Measurements from ENCODE around the gene OR56A4. TPM values are rescaled to one million over a fixed set of nuclear protein-coding genes. Genes with fewer than 3 reads are reported as not detected.

Gene OR56A4
- total RNA-seq, 1 donor: not detected

DNA sequence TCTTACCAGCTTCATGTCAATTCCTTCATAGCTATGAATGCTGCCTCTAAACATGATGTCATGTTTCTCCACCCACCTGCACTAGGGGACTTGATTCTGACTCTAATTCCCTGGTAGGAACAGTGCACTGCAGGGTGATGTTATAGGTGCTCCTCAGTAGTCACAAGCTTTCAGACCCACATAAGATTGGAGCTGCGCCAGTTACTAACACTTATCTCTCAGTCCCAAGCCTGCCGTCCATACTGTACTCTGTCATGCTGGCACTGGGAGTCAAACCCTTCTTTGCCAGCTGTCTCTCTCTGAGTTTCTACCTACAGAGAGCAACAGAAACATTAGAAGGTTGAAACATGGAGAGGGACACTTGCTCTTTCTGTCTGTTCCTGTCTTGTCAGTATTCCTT, 18.3 kb upstream of the OR56A4 start:
- TF ChIP-seq, protein P1, sequence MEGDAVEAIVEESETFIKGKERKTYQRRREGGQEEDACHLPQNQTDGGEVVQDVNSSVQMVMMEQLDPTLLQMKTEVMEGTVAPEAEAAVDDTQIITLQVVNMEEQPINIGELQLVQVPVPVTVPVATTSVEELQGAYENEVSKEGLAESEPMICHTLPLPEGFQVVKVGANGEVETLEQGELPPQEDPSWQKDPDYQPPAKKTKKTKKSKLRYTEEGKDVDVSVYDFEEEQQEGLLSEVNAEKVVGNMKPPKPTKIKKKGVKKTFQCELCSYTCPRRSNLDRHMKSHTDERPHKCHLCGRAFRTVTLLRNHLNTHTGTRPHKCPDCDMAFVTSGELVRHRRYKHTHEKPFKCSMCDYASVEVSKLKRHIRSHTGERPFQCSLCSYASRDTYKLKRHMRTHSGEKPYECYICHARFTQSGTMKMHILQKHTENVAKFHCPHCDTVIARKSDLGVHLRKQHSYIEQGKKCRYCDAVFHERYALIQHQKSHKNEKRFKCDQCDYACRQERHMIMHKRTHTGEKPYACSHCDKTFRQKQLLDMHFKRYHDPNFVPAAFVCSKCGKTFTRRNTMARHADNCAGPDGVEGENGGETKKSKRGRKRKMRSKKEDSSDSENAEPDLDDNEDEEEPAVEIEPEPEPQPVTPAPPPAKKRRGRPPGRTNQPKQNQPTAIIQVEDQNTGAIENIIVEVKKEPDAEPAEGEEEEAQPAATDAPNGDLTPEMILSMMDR (IDR thresholded peaks at IDR 0.05; ENCODE audit: insufficient read depth, low read depth, low read length): no peak
- H3K4me3 ChIP-seq (ENCODE audit: low read depth, low read length): no peak overlapping the region
- no peak for DNase-seq (ENCODE audit: low read depth)

DNA sequence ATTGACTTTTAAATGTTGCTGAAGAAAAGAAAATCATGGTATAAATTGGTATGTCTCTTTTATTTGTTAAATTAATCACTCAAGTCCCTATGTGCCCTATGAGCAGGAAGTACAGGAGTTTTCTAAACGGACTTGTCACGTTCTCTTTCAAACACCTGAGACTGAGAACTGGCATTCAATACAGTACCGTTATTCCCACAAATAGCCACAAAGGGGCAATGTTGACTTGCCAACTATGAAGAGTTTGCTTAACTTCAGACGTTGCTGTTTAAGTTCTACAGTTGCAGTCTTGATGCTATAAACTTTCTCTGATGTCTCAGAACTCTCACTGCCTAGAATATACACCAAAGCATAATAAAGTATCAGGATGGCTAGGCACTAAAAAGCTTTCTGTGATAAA, 16.2 kb upstream of the OR56A4 start:
- DNase-seq (ENCODE audit: low read depth): peak; percentile 56
- TF ChIP-seq, protein P1 (IDR thresholded peaks at IDR 0.05; ENCODE audit: insufficient read depth, low read depth, low read length): peak; percentile 58
- no peak overlapping the region for H3K4me3 ChIP-seq (ENCODE audit: low read depth, low read length)

DNA sequence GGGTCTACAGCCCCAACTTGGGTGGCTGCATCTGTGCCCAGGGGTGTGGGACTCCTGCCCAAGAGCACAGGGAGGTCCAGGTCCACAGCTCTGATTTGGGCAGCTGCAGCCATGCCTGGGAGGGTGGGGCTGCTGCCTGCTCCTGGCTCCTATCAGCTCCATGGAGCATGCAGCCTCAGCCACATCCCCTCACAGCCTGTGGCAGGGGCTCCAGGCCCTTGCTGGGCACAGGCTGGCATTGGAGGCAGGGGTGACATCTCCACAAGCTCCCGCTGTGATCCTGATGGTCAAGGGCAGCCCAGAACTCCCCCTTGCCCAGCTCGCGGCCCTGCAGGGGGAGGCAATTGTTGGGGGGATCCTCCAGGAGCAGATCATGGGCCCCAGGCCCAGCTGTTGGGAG, 6.3 kb upstream of the OR56A4 start:
- TF ChIP-seq, protein P1 (IDR thresholded peaks at IDR 0.05; ENCODE audit: insufficient read depth, low read depth, low read length): no peak
- H3K4me3 ChIP-seq (ENCODE audit: low read depth, low read length): no peak overlapping the region
- DNase-seq (ENCODE audit: low read depth): no peak

DNA sequence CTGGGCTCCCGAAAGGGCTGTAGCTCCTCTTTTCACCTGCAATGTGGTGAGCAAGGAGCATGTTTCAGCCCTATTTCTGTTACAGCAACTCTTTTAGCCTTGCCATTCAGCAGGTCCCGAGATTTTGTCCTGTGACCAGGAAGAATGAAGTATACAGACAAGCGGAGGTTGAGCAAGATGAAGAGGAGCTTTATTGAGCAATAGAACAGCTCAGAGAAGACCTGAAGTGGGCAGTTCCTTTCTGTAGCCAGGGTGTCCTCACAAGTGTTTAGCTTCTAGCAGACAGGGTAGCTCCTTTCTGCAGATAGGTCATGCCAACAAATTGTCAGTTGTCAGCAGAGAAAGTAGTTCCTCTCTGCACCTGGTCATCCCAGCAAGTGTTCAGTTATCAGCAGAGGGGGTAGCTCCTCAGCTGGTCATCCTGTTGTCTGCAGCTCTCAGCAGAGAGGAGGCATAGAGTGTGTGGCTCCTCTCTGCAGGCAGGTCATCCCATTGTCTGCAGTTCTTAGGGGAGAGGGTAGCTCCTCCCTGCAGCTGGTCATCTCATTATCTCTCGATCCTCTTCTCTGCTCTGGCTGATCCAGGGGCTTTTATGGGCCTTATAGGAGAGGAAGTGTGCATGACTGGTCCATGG, 5.4 kb upstream of the OR56A4 start:
- TF ChIP-seq, protein P1 (IDR thresholded peaks at IDR 0.05; ENCODE audit: insufficient read depth, low read depth, low read length): no peak
- DNase-seq (ENCODE audit: low read depth): no peak
- no peak overlapping the region for H3K4me3 ChIP-seq (ENCODE audit: low read depth, low read length)

DNA sequence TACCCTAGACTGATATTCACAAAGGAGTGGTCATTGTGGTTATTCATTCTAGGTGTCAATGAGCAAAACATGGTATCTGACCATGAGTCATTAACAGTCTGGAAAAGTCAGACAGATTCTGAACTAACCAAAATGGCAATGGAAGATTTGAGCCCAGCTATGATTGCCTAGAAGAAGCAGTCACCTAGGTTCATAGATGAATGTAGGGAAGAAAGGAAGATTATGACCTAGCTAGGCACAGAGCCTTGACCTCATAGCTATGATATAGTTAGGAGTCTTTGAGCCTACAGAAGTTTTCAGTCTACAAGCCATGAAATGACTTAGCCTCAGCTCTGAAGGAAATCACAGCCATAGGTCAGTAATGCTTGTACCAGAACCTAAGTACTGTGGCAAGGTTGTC, 351 bp downstream of the OR56A4 start:
- H3K4me3 ChIP-seq (ENCODE audit: low read depth, low read length): no peak overlapping the region
- no peak for DNase-seq (ENCODE audit: low read depth)
- TF ChIP-seq, protein P1 (IDR thresholded peaks at IDR 0.05; ENCODE audit: insufficient read depth, low read depth, low read length): no peak

DNA sequence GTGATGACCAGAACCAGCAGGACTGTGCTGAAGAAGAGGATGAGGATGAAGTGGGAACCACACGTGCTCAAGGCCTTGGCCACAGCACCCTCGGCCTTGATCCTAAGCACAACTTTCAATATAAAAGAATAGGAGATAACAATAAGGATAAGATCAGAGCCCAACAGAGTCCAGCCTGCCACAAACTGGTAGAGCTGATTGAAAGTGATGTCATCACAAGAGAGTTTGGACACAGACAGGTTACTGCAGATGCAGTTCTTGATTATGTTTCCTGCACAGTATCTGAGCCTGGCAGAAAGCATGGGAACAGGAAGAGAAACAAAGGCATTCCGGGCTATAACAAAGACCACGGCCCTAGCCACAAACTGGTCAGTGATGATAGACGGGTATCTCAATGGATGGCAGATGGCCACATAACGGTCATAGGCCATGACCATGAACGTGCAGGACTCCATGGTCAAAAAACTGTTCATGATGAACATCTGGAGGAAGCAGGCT, 4.5 kb downstream of the OR56A4 start:
- TF ChIP-seq, protein P1 (IDR thresholded peaks at IDR 0.05; ENCODE audit: insufficient read depth, low read depth, low read length): no peak

DNA sequence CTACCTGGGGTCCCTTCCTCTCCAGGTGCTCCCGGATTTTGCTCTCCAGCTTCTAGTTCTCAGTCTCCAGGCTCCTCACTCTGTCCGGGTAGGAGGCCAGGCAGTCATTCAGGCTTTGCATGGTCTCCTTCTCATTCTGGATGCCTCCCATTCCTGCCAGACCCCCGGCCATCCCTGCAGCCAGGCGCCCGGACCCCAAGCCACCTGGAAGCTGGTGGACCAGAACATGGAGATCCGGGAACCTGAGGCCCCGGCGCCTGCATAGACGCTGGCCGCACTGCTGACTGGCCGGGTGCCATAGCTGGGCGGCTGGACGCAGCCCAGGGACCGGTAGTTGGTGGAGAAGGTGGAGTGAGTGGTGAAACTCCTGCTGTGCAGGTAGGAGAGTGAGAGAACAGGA, 12.0 kb downstream of the OR56A4 start:
- no peak overlapping the region for H3K4me3 ChIP-seq (ENCODE audit: low read depth, low read length)
- DNase-seq (ENCODE audit: low read depth): no peak
- TF ChIP-seq, protein P1 (IDR thresholded peaks at IDR 0.05; ENCODE audit: insufficient read depth, low read depth, low read length): no peak

More for the DNA sequence above, 4.5 kb downstream of the OR56A4 start:
- H3K4me3 ChIP-seq (ENCODE audit: low read depth, low read length): no peak overlapping the region
- no peak for DNase-seq (ENCODE audit: low read depth)

Measured in fibroblast of villous mesenchyme (primary cell).